Measurements from ENCODE around the gene RPS15.
"Not testable (repeated sequence)": the region's sequence is repeated elsewhere in the genome, so short reads cannot be mapped to it uniquely, and the experiment has no call there.

RPS15 gene

GRCh38 chr19:1418496-1418775, 19.8 kb upstream of the RPS15 start:
- Histone ChIP-seq H3K27me3 (ENCODE audit: insufficient read depth, low read length) (no peaks in the 10 kb centered on the region), H2AFZ (ENCODE audit: low read depth, low read length) (no peak overlapping the region), H3K4me3 (ENCODE audit: low read length) (no peak overlapping the region), H3K4me1 (ENCODE audit: insufficient read depth, low read length) (peaks cover 28% of the 10 kb centered on the region), H3K9me3 (ENCODE audit: low read length) (no peaks in the 10 kb centered on the region), H3K36me3 (ENCODE audit: insufficient read depth, low read length) (peaks cover 61% of the 10 kb centered on the region)

- Histone ChIP-seq H3K27me3 (ENCODE audit: insufficient read depth, low read length) (no peaks in the 10 kb centered on the region), H3K4me3 (ENCODE audit: low read length) (no peak overlapping the region), H3K36me3 (ENCODE audit: insufficient read depth, low read length) (peaks cover 66% of the 10 kb centered on the region), H2AFZ (ENCODE audit: low read depth, low read length) (no peak overlapping the region), H3K9me3 (ENCODE audit: low read length) (no peaks in the 10 kb centered on the region), H3K4me1 (ENCODE audit: insufficient read depth, low read length) (peaks cover 35% of the 10 kb centered on the region)
These were observed 19.1 kb upstream of the RPS15 start for GRCh38 chr19:1418951-1419738.

- not testable (repeated sequence) for H3K4me3 ChIP-seq (ENCODE audit: low read length); H3K9me3 ChIP-seq (ENCODE audit: low read length); H3K27me3 ChIP-seq (ENCODE audit: insufficient read depth, low read length); H2AFZ ChIP-seq (ENCODE audit: low read depth, low read length)
- Histone ChIP-seq H3K4me1 (ENCODE audit: insufficient read depth, low read length) (peaks cover 36% of the 10 kb centered on the region), H3K36me3 (ENCODE audit: insufficient read depth, low read length) (peaks cover 69% of the 10 kb centered on the region)
These were observed 18.1 kb upstream of the RPS15 start for GRCh38 chr19:1420085-1420484.

GRCh38 chr19:1420590-1420989, 17.6 kb upstream of the RPS15 start:
- Histone ChIP-seq H3K9me3 (ENCODE audit: low read length) (no peaks in the 10 kb centered on the region), H3K27me3 (ENCODE audit: insufficient read depth, low read length) (no peaks in the 10 kb centered on the region), H2AFZ (ENCODE audit: low read depth, low read length) (no peak overlapping the region), H3K36me3 (ENCODE audit: insufficient read depth, low read length) (peaks cover 72% of the 10 kb centered on the region), H3K4me3 (ENCODE audit: low read length) (no peak overlapping the region), H3K4me1 (ENCODE audit: insufficient read depth, low read length) (peaks cover 31% of the 10 kb centered on the region)

- H3K4me1 ChIP-seq (ENCODE audit: insufficient read depth, low read length) = peaks cover 23% of the 10 kb centered on the region
- no peaks in the 10 kb centered on the region for H3K27me3 ChIP-seq (ENCODE audit: insufficient read depth, low read length)
- H3K4me3 ChIP-seq (ENCODE audit: low read length) = no peak overlapping the region
- no peak overlapping the region for H2AFZ ChIP-seq (ENCODE audit: low read depth, low read length)
- H3K9me3 ChIP-seq (ENCODE audit: low read length) = no peaks in the 10 kb centered on the region
- H3K36me3 ChIP-seq (ENCODE audit: insufficient read depth, low read length) = peaks cover 77% of the 10 kb centered on the region
These were observed 16.8 kb upstream of the RPS15 start for GRCh38 chr19:1421218-1421957.

- Histone ChIP-seq H2AFZ (ENCODE audit: low read depth, low read length) (no peak overlapping the region), H3K4me3 (ENCODE audit: low read length) (no peak overlapping the region), H3K9me3 (ENCODE audit: low read length) (no peaks in the 10 kb centered on the region), H3K4me1 (ENCODE audit: insufficient read depth, low read length) (peaks cover 19% of the 10 kb centered on the region), H3K27me3 (ENCODE audit: insufficient read depth, low read length) (no peaks in the 10 kb centered on the region), H3K36me3 (ENCODE audit: insufficient read depth, low read length) (peaks cover 78% of the 10 kb centered on the region)
These were observed 16.3 kb upstream of the RPS15 start for GRCh38 chr19:1421958-1422305.

GRCh38 chr19:1422360-1422759, 15.8 kb upstream of the RPS15 start:
- Histone ChIP-seq H3K27me3 (ENCODE audit: insufficient read depth, low read length) (no peaks in the 10 kb centered on the region), H3K9me3 (ENCODE audit: low read length) (no peaks in the 10 kb centered on the region), H2AFZ (ENCODE audit: low read depth, low read length) (no peak overlapping the region), H3K4me3 (ENCODE audit: low read length) (no peak overlapping the region), H3K4me1 (ENCODE audit: insufficient read depth, low read length) (peaks cover 15% of the 10 kb centered on the region), H3K36me3 (ENCODE audit: insufficient read depth, low read length) (peaks cover 77% of the 10 kb centered on the region)

- no peak overlapping the region for H2AFZ ChIP-seq (ENCODE audit: low read depth, low read length)
- no peaks in the 10 kb centered on the region for H3K9me3 ChIP-seq (ENCODE audit: low read length)
- H3K4me3 ChIP-seq (ENCODE audit: low read length) = no peak overlapping the region
- peaks cover 15% of the 10 kb centered on the region for H3K4me1 ChIP-seq (ENCODE audit: insufficient read depth, low read length)
- H3K36me3 ChIP-seq (ENCODE audit: insufficient read depth, low read length) = peaks cover 82% of the 10 kb centered on the region
- no peaks in the 10 kb centered on the region for H3K27me3 ChIP-seq (ENCODE audit: insufficient read depth, low read length)
These were observed 15.3 kb upstream of the RPS15 start for GRCh38 chr19:1422943-1423342.

GRCh38 chr19:1423436-1424191, 14.6 kb upstream of the RPS15 start:
- H3K4me1 ChIP-seq (ENCODE audit: insufficient read depth, low read length) = peaks cover 15% of the 10 kb centered on the region
- peaks cover 84% of the 10 kb centered on the region for H3K36me3 ChIP-seq (ENCODE audit: insufficient read depth, low read length)
- no peak overlapping the region for H2AFZ ChIP-seq (ENCODE audit: low read depth, low read length)
- no peaks in the 10 kb centered on the region for H3K27me3 ChIP-seq (ENCODE audit: insufficient read depth, low read length)
- H3K9me3 ChIP-seq (ENCODE audit: low read length) = no peaks in the 10 kb centered on the region
- H3K4me3 ChIP-seq (ENCODE audit: low read length) = no peak overlapping the region

- no peaks in the 10 kb centered on the region for H3K27me3 ChIP-seq (ENCODE audit: insufficient read depth, low read length)
- peaks cover 15% of the 10 kb centered on the region for H3K4me1 ChIP-seq (ENCODE audit: insufficient read depth, low read length)
- H3K36me3 ChIP-seq (ENCODE audit: insufficient read depth, low read length) = peaks cover 84% of the 10 kb centered on the region
- H3K4me3 ChIP-seq (ENCODE audit: low read length) = no peak overlapping the region
- no peaks in the 10 kb centered on the region for H3K9me3 ChIP-seq (ENCODE audit: low read length)
- no peak overlapping the region for H2AFZ ChIP-seq (ENCODE audit: low read depth, low read length)
These were observed 13.8 kb upstream of the RPS15 start for GRCh38 chr19:1424192-1424955.

- Histone ChIP-seq H3K27me3 (ENCODE audit: insufficient read depth, low read length) (no peaks in the 10 kb centered on the region), H2AFZ (ENCODE audit: low read depth, low read length) (no peak overlapping the region), H3K9me3 (ENCODE audit: low read length) (no peaks in the 10 kb centered on the region), H3K36me3 (ENCODE audit: insufficient read depth, low read length) (peaks cover 85% of the 10 kb centered on the region), H3K4me1 (ENCODE audit: insufficient read depth, low read length) (peaks cover 15% of the 10 kb centered on the region), H3K4me3 (ENCODE audit: low read length) (no peak overlapping the region)
These were observed 12.9 kb upstream of the RPS15 start for GRCh38 chr19:1425102-1425837.

- Histone ChIP-seq H3K36me3 (ENCODE audit: insufficient read depth, low read length) (peaks cover 82% of the 10 kb centered on the region), H3K4me3 (ENCODE audit: low read length) (no peak overlapping the region), H2AFZ (ENCODE audit: low read depth, low read length) (no peak overlapping the region), H3K9me3 (ENCODE audit: low read length) (no peaks in the 10 kb centered on the region), H3K27me3 (ENCODE audit: insufficient read depth, low read length) (no peaks in the 10 kb centered on the region), H3K4me1 (ENCODE audit: insufficient read depth, low read length) (peaks cover 15% of the 10 kb centered on the region)
These were observed 12.3 kb upstream of the RPS15 start for GRCh38 chr19:1425902-1426301.
